Measurements from ENCODE around the gene GPC2. TPM values are rescaled to one million over a fixed set of nuclear protein-coding genes. Genes with fewer than 3 reads are reported as not detected.

The GPC2 gene
- total RNA-seq, 1 experiment from 2014 or later = 5.0 TPM

GRCh38 chr7:100212631-100213286 lies 35.6 kb upstream of the GPC2 start:
- H3K36me3 ChIP-seq (ENCODE audit: control insufficient read depth, insufficient read depth, low read length) = no peaks in the 10 kb centered on the region
- H3K4me1 ChIP-seq = 0 out of 2 replicates have a peak, but pooled peaks cover 5% of the 10 kb centered on the region
- Mint-ChIP-seq H3K27me3 (ENCODE audit: insufficient read depth, unreplicated experiment) (peaks cover 8% of the 10 kb centered on the region), H3K4me1 (ENCODE audit: low read depth, unreplicated experiment) (no peaks in the 10 kb centered on the region), H3K27ac (ENCODE audit: unreplicated experiment) (no peak overlapping the region), H3K4me3 (ENCODE audit: unreplicated experiment) (no peak overlapping the region), H3K36me3 (ENCODE audit: insufficient read depth, unreplicated experiment) (peaks cover 15% of the 10 kb centered on the region), H3K9me3 (ENCODE audit: unreplicated experiment) (no peaks in the 10 kb centered on the region)
- BruUV-seq (replicated peaks) = no TSS peak
- intact Hi-C loops (cut with micrococcal nuclease; ENCODE audit: unreplicated experiment) = no loop called here
- DNase-seq = no peak
- POLR2A ChIA-PET = no interaction called here
- CTCF ChIA-PET = no interaction called here
- TF ChIP-seq CTCF (IDR thresholded peaks at IDR 0.05; ENCODE audit: insufficient read depth in 1 of 2, low read depth in 1 of 2, low read length in 1 of 2, severe bottlenecking in 1 of 2, unreplicated experiment in 1 of 2) = no peak
- H3K27me3 ChIP-seq (replicated peaks; ENCODE audit: control insufficient read depth, insufficient read depth, low read length) = no peaks in the 10 kb centered on the region
- no peak overlapping the region for H3K4me3 ChIP-seq (ENCODE audit: low read depth, low read length)
- H3K9me3 ChIP-seq = no peaks in the 10 kb centered on the region

GRCh38 chr7:100211342-100211780 lies 34.2 kb upstream of the GPC2 start:
- DNase-seq = no peak
- H3K9me3 Mint-ChIP-seq (ENCODE audit: unreplicated experiment) = no peaks in the 10 kb centered on the region
- no peak overlapping the region for H3K4me3 Mint-ChIP-seq (ENCODE audit: unreplicated experiment)
- H3K27me3 Mint-ChIP-seq (ENCODE audit: insufficient read depth, unreplicated experiment) = peaks cover 8% of the 10 kb centered on the region
- no TSS peak for BruUV-seq (replicated peaks)
- TF ChIP-seq CTCF (IDR thresholded peaks at IDR 0.05; ENCODE audit: insufficient read depth in 1 of 2, low read depth in 1 of 2, low read length in 1 of 2, severe bottlenecking in 1 of 2, unreplicated experiment in 1 of 2) = no peak
- peak overlapping the region; percentile 22 for H3K27ac Mint-ChIP-seq (ENCODE audit: unreplicated experiment)
- intact Hi-C loops (cut with micrococcal nuclease; ENCODE audit: unreplicated experiment) = no loop called here
- Histone ChIP-seq H3K4me3 (ENCODE audit: low read depth, low read length) (no peak overlapping the region), H3K36me3 (ENCODE audit: control insufficient read depth, insufficient read depth, low read length) (no peaks in the 10 kb centered on the region), H3K4me1 (0 out of 2 replicates have a peak, but pooled peaks cover 5% of the 10 kb centered on the region), H3K27me3 (replicated peaks; ENCODE audit: control insufficient read depth, insufficient read depth, low read length) (no peaks in the 10 kb centered on the region), H3K9me3 (no peaks in the 10 kb centered on the region)
- ChIA-PET POLR2A (no interaction called here), CTCF (no interaction called here)
- H3K36me3 Mint-ChIP-seq (ENCODE audit: insufficient read depth, unreplicated experiment) = peaks cover 15% of the 10 kb centered on the region
- H3K4me1 Mint-ChIP-seq (ENCODE audit: low read depth, unreplicated experiment) = no peaks in the 10 kb centered on the region

GRCh38 chr7:100210805-100211204 lies 33.6 kb upstream of the GPC2 start:
- Mint-ChIP-seq H3K9me3 (ENCODE audit: unreplicated experiment) (no peaks in the 10 kb centered on the region), H3K36me3 (ENCODE audit: insufficient read depth, unreplicated experiment) (peaks cover 15% of the 10 kb centered on the region), H3K27me3 (ENCODE audit: insufficient read depth, unreplicated experiment) (peaks cover 8% of the 10 kb centered on the region), H3K27ac (ENCODE audit: unreplicated experiment) (no peak overlapping the region), H3K4me3 (ENCODE audit: unreplicated experiment) (no peak overlapping the region), H3K4me1 (ENCODE audit: low read depth, unreplicated experiment) (no peaks in the 10 kb centered on the region)
- BruUV-seq (replicated peaks) = no TSS peak
- POLR2A ChIA-PET = no interaction called here
- H3K4me1 ChIP-seq = 0 out of 2 replicates have a peak, but pooled peaks cover 5% of the 10 kb centered on the region
- H3K4me3 ChIP-seq (ENCODE audit: low read depth, low read length) = no peak overlapping the region
- intact Hi-C loops (cut with micrococcal nuclease; ENCODE audit: unreplicated experiment) = no loop called here
- DNase-seq = no peak
- CTCF ChIA-PET = no interaction called here
- H3K36me3 ChIP-seq (ENCODE audit: control insufficient read depth, insufficient read depth, low read length) = no peaks in the 10 kb centered on the region
- no peak for TF ChIP-seq CTCF (IDR thresholded peaks at IDR 0.05; ENCODE audit: insufficient read depth in 1 of 2, low read depth in 1 of 2, low read length in 1 of 2, severe bottlenecking in 1 of 2, unreplicated experiment in 1 of 2)
- no peaks in the 10 kb centered on the region for H3K27me3 ChIP-seq (replicated peaks; ENCODE audit: control insufficient read depth, insufficient read depth, low read length)
- no peaks in the 10 kb centered on the region for H3K9me3 ChIP-seq

Data from Caco-2 (cell line).